ENCODE results near the gene ZBTB20. TPM values are rescaled to one million over a fixed set of nuclear protein-coding genes. Genes with fewer than 3 reads are reported as not detected.
A peak's percentile ranks its signal among the peaks of the same experiment; 100 is the strongest.

Gene ZBTB20
- total RNA-seq, 1 donor from 2014 or later, result 8.8 TPM

GRCh38 chr3:114383875-114384557 is 763.1 kb downstream of the ZBTB20 start:
- peak; percentile 61 for DNase-seq (ENCODE audit: low read depth, low spot score)

- no peak for DNase-seq (ENCODE audit: low read depth, low spot score)
Observed at GRCh38 chr3:114380233-114380651, 766.8 kb downstream of the ZBTB20 start.

GRCh38 chr3:114379266-114379665 is 767.8 kb downstream of the ZBTB20 start:
- no peak for DNase-seq (ENCODE audit: low read depth, low spot score)

- no peak for DNase-seq (ENCODE audit: low read depth, low spot score)
Observed at GRCh38 chr3:114378760-114379159, 768.3 kb downstream of the ZBTB20 start.

GRCh38 chr3:114377426-114377825 is 769.7 kb downstream of the ZBTB20 start:
- DNase-seq (ENCODE audit: low read depth, low spot score), result no peak

- no peak for DNase-seq (ENCODE audit: low read depth, low spot score)
Observed at GRCh38 chr3:114376516-114377185, 770.4 kb downstream of the ZBTB20 start.

GRCh38 chr3:114375608-114376421 is 771.3 kb downstream of the ZBTB20 start:
- no peak for DNase-seq (ENCODE audit: low read depth, low spot score)

GRCh38 chr3:114374433-114374990 is 772.6 kb downstream of the ZBTB20 start:
- DNase-seq (ENCODE audit: low read depth, low spot score), result no peak

GRCh38 chr3:114370537-114371174 is 776.4 kb downstream of the ZBTB20 start:
- DNase-seq (ENCODE audit: low read depth, low spot score), result no peak

GRCh38 chr3:114365909-114366308 is 781.2 kb downstream of the ZBTB20 start:
- DNase-seq (ENCODE audit: low read depth, low spot score), result no peak

- DNase-seq (ENCODE audit: low read depth, low spot score), result no peak
Observed at GRCh38 chr3:114364806-114365654, 782.1 kb downstream of the ZBTB20 start.

GRCh38 chr3:114363554-114364202 is 783.4 kb downstream of the ZBTB20 start:
- DNase-seq (ENCODE audit: low read depth, low spot score), result no peak

- no peak for DNase-seq (ENCODE audit: low read depth, low spot score)
Observed at GRCh38 chr3:114362815-114363214, 784.3 kb downstream of the ZBTB20 start.

GRCh38 chr3:114361391-114361790 is 785.7 kb downstream of the ZBTB20 start:
- no peak for DNase-seq (ENCODE audit: low read depth, low spot score)

- DNase-seq (ENCODE audit: low read depth, low spot score), result no peak
Observed at GRCh38 chr3:114356525-114356924, 790.6 kb downstream of the ZBTB20 start.

- DNase-seq (ENCODE audit: low read depth, low spot score), result no peak
Observed at GRCh38 chr3:114356066-114356465, 791.0 kb downstream of the ZBTB20 start.

- DNase-seq (ENCODE audit: low read depth, low spot score), result no peak
Observed at GRCh38 chr3:114355653-114356052, 791.4 kb downstream of the ZBTB20 start.

- no peak for DNase-seq (ENCODE audit: low read depth, low spot score)
Observed at GRCh38 chr3:114351822-114352145, 795.3 kb downstream of the ZBTB20 start.

GRCh38 chr3:114351123-114351821 is 795.8 kb downstream of the ZBTB20 start:
- DNase-seq (ENCODE audit: low read depth, low spot score), result no peak
